Measurements from ENCODE around the gene CDCA5.
A peak's percentile ranks its signal among the peaks of the same experiment; 100 is the strongest.

CDCA5 gene

DNA sequence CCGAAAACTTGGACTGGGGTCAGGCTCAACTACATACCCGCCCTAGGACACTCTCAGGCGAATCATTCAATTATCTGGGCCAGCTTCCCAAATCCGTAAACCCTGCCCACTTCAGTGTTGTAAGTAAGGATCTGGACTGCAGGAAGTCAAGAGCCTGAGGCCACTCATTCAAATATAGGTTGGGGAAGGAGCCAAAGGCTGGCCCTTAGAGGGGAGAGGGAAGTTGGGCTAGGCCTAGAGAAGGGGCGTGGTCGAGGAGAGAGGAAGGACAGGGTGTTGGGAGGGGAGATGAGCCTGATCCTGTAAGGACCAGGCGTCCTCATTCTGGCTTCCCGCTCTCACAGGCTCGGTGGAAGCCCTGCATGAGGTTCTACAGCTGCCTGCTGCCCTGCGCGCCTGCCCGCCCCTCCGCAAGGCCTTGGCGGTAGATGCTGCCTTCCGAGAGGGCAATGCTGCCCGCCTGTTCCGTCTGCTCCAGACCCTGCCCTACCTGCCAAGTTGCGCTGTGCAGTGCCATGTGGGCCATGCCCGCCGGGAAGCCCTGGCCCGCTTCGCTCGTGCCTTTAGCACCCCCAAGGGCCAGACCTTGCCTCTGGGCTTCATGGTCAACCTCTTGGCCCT, 39.8 kb downstream of the CDCA5 start:
- no peak for DNase-seq (ENCODE audit: low read depth)

DNA sequence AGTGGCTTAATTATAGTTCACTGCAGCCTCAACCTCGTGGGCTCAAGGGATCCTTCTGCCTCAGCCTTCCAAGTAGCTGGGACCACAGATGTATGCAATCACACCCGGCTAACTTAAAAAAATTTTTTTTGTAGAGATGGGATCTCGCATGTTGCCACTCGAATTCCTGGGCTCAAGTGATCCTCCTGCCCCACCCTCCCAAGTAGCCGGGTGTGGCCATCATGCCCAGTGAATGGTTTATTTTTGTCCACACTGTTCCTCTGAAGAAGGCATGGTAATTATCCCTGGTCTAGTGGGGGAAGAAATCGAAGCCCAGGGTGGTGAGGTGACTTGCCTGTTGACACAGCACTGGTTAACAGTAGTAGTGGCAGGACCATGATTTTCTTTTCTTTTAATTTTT, 40.9 kb downstream of the CDCA5 start:
- DNase-seq (ENCODE audit: low read depth) = no peak

DNA sequence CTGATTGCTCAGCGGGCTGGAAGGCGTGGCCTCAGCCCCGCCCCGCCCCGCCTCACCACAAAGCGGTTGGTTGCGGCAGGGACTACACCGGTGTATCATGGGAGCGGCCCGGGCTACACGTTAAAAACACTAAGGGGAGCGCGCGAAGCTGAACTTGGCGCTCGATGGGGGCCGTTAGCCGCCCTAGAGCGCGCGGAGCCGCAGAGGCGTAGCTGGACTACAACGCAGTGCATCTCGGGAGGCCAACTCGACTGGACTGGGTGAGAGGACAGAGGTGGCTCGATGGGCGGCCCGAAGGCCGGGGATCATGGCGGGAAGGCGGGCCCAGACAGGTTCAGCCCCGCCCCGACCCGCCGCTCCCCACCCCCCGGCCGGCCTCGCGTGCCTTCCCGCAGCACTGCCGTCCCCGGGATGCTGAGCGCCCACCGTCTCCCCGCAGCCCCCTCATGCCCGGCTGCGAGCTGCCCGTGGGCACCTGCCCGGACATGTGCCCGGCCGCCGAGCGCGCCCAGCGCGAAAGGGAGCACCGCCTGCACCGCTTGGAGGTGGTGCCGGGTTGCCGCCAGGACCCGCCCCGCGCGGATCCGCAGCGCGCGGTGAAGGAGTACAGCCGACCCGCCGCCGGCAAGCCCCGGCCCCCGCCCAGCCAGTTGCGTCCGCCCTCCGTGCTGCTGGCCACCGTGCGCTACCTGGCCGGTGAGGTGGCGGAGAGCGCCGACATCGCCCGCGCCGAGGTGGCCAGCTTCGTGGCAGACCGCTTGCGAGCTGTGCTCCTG, 42.8 kb downstream of the CDCA5 start, which contains the start of gene SAC3D1:
TSS of gene SAC3D1 (plus strand) at position 364 of the 776 bp plus-strand sequence. CDS start at position 447, 83 bp downstream.
- DNase-seq (ENCODE audit: low read depth) = peak; percentile 75

DNA sequence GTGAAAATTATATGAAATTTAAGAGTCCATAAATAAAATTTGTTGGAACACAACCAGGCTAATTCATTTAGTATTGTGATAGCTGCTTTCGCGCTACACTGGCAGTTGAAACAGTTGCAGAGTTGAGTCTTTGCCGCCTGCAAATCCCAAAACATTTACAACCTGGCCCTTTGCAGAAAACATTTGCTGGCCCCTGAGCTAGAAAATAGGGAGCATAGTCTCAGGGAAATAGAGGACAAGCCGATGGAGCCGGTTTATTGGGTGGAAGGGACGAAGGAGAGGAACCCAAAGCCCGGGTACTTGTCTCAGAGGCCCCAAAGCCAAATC, 43.4 kb downstream of the CDCA5 start:
- DNase-seq (ENCODE audit: low read depth) = no peak

DNA sequence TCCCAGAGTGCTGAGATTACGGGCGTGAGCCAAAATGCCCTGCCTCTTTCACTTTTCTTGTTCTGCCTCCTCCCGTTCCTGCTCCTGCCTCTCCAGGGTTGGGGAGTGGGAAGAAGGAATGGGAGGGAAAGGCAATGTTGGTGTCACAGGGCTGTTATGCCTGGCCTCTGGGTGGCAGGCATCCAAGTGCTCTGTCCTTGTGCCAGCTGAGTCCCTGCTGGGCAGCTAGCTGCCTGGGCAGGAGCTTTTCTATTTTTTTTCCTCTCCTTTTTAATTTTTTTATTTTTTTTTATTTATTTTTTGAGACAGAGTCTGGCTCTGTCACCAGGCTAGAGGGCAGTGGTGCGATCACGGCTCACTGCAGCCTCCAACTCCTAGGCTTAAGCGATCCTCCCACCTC, 46.9 kb downstream of the CDCA5 start:
- DNase-seq (ENCODE audit: low read depth) = no peak

DNA sequence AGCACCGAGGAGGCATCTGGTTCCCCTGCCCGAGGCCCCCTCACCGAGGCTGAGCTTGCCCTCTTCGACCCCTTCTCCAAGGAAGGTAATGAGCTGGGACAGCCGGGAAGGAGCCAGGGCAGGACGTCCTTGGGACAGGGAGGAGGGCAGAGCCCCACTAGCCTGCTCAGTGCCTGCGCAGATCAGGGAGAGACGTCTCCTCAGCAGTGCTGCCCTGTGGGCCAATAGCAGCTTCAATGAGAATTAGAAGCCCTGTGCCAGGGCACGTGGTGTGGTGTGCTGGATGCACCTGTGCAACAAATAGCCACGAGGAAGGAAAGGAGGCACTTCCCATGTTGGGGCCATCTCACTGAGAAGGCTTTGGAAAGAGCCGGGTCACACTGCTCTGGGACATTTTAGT, 48.3 kb downstream of the CDCA5 start:
- DNase-seq (ENCODE audit: low read depth) = no peak

DNA sequence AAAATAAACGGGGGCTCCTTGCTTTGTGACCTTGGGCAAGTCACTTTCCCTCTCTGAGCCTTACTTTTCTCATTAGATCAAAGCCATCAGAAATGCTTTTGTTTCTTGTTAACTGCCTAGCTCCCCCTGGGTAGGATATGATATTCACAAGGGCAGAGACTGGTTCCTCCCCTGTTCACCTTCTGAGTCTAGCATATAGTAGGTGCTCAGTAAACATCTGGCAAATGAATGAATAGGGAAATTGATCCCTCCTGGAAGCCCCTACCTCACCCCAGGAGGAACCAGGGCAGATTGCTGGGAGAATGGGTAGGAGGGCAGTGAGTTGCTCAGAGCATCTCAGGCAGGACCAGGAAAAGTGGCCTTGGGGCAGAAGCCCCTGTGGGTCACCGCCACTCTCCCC, 49.4 kb downstream of the CDCA5 start:
- no peak for DNase-seq (ENCODE audit: low read depth)

DNA sequence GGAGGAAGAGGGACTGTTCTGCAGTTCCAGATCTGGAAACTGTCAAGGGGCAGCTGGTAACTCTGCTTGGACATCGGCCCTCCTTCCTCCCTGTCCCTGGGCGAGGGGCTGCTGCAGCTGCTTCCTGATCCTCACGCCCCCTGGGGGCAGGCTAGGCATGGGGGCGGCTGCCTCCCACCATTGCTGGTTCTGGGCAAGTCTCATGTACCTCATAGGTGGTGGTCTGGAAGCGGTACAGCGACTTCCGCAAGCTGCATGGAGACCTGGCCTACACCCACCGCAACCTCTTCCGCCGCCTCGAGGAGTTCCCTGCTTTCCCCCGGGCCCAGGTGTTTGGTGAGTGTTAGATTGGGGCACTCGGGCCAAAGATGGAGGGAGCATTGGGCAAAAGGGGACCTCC, 51.6 kb downstream of the CDCA5 start:
- DNase-seq (ENCODE audit: low read depth) = no peak

Data from activated T-helper 9 cell treated with anti-CD3 and anti-CD28 coated beads, Interleukin-2, amount 50 U/mL, for 16 hours (primary cell).